Measurements from ENCODE around the gene AMDHD2. TPM values are rescaled to one million over a fixed set of nuclear protein-coding genes. Genes with fewer than 3 reads are reported as not detected.

The AMDHD2 gene
- total and polyA plus RNA-seq, 7 donors = 21.0 to 39.4 (median 24.3) TPM

GRCh38 chr16:2512735-2513404 is 7.3 kb upstream of the AMDHD2 start:
- intact Hi-C loops (cut with DNase I) = loop anchor here (5.0 kb wide), 1 partner anchor 36 kb away; the partner anchor contains the start of gene TBC1D24
- H3K4me3 ChIP-seq = peak overlapping the region; percentile 92 to 100 (median 100)
- H3K27ac ChIP-seq = peak overlapping the region; percentile 97 to 99 (median 98)
- H3K9me3 ChIP-seq = no peaks in the 10 kb centered on the region
- no peak for TF ChIP-seq EP300 (IDR thresholded peaks at IDR 0.05)
- TF ChIP-seq POLR2A (IDR thresholded peaks at IDR 0.05) = no peak
- no peak for TF ChIP-seq CTCF (IDR thresholded peaks at IDR 0.05)
- no peak for TF ChIP-seq POLR2AphosphoS5 (IDR thresholded peaks at IDR 0.05)
- no peaks in the 10 kb centered on the region for H3K36me3 ChIP-seq
- 45 to 68% methylated on average over 15 of the region's 15 CpGs for WGBS, 2 donors
- peak; percentile 72 for DNase-seq
- no peaks in the 10 kb centered on the region for H3K27me3 ChIP-seq
- peaks cover 0 to 56% (median 53%) of the 10 kb centered on the region in 4 donors for H3K4me1 ChIP-seq

GRCh38 chr16:2513405-2514332 is 6.5 kb upstream of the AMDHD2 start, which contains the start of gene ATP6V0C:
TSS of gene ATP6V0C (plus strand) at chr16:2513952. CDS start at chr16:2514104, 152 bp downstream.
- no peaks in the 10 kb centered on the region for H3K9me3 ChIP-seq
- H3K4me3 ChIP-seq = peak within 1 kb of the TSS; percentile 92 to 100 (median 100)
- intact Hi-C loops (cut with DNase I) = loop anchor here (5.0 kb wide), 1 partner anchor 36 kb away; the partner anchor contains the start of gene TBC1D24
- DNase-seq = peak; percentile 96
- no peaks in the 10 kb centered on the region for H3K36me3 ChIP-seq
- H3K27ac ChIP-seq = peak within 1 kb of the TSS; percentile 97 to 99 (median 98)
- peak; percentile 91 to 96 (median 93) for TF ChIP-seq POLR2AphosphoS5 (IDR thresholded peaks at IDR 0.05)
- TF ChIP-seq CTCF (IDR thresholded peaks at IDR 0.05) = no peak
- peak; percentile 79 to 80 for TF ChIP-seq POLR2A (IDR thresholded peaks at IDR 0.05)
- peak in 1 of 4 donors; percentile 1 for TF ChIP-seq EP300 (IDR thresholded peaks at IDR 0.05)
- no peaks in the 10 kb centered on the region for H3K27me3 ChIP-seq
- peaks cover 0 to 64% (median 61%) of the 10 kb centered on the region in 4 donors for H3K4me1 ChIP-seq
- 1 to 2% methylated on average over 122 of the region's 122 CpGs for WGBS, 2 donors

- Histone ChIP-seq H3K9me3 (no peaks in the 10 kb centered on the region), H3K27me3 (no peaks in the 10 kb centered on the region), H3K4me1 (peaks cover 0 to 73% (median 69%) of the 10 kb centered on the region in 4 donors), H3K4me3 (peak overlapping the region; percentile 92 to 100 (median 100)), H3K36me3 (no peaks in the 10 kb centered on the region), H3K27ac (peak overlapping the region; percentile 97 to 99 (median 98))
- WGBS, 2 donors = 0 to 1% methylated on average over 63 of the region's 63 CpGs
- TF ChIP-seq POLR2AphosphoS5 (IDR thresholded peaks at IDR 0.05) = peak in 1 of 4 donors; percentile 11
- no peak for TF ChIP-seq CTCF (IDR thresholded peaks at IDR 0.05)
- intact Hi-C loops (cut with DNase I) = loop anchor here (5.0 kb wide), 1 partner anchor 37 kb away; the partner anchor contains the start of gene TBC1D24
- peak; percentile 77 for DNase-seq
These were observed 5.6 kb upstream of the AMDHD2 start for GRCh38 chr16:2514333-2515179.

- Histone ChIP-seq H3K27me3 (no peaks in the 10 kb centered on the region), H3K36me3 (no peaks in the 10 kb centered on the region), H3K9me3 (no peaks in the 10 kb centered on the region), H3K4me3 (peak overlapping the region; percentile 92 to 100 (median 100)), H3K4me1 (peaks cover 0 to 77% (median 73%) of the 10 kb centered on the region in 4 donors), H3K27ac (peak overlapping the region; percentile 97 to 99 (median 98))
- no peak for DNase-seq
- intact Hi-C loops (cut with DNase I) = no loop called here
- WGBS, 2 donors = 21 to 32% methylated on average over 14 of the region's 14 CpGs
- TF ChIP-seq CTCF (IDR thresholded peaks at IDR 0.05) (no peak), EP300 (IDR thresholded peaks at IDR 0.05) (no peak), POLR2A (IDR thresholded peaks at IDR 0.05) (no peak), POLR2AphosphoS5 (IDR thresholded peaks at IDR 0.05) (no peak)
These were observed 4.9 kb upstream of the AMDHD2 start for GRCh38 chr16:2515180-2515851.

All from sigmoid colon (tissue), 7 donors.